ENCODE data around the gene WDR93. TPM values are rescaled to one million over a fixed set of nuclear protein-coding genes. Genes with fewer than 3 reads are reported as not detected.

WDR93 gene
- total RNA-seq, 1 donor: 0.09 TPM

DNA sequence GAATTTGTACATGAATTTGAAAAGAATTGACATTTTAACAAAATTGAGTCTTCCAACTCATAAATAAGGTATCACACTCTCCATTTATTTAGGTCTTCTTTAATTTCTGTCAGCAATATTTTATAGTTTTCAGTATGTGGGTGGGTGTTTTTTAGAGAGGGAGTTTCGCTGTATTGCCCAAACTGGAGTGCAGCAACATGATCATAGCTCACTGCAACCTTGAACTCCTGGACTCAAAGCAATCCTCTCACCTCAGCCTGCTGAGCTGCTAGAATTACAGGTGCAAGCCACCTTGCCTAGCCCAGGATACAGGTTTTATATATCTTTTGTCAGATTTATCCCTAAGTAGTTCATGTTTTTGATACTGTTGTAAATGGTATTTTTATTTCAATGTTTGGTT is 4.6 kb downstream of the WDR93 start:
- DNase-seq (ENCODE audit: low read depth): no peak
- TF ChIP-seq, protein P1, sequence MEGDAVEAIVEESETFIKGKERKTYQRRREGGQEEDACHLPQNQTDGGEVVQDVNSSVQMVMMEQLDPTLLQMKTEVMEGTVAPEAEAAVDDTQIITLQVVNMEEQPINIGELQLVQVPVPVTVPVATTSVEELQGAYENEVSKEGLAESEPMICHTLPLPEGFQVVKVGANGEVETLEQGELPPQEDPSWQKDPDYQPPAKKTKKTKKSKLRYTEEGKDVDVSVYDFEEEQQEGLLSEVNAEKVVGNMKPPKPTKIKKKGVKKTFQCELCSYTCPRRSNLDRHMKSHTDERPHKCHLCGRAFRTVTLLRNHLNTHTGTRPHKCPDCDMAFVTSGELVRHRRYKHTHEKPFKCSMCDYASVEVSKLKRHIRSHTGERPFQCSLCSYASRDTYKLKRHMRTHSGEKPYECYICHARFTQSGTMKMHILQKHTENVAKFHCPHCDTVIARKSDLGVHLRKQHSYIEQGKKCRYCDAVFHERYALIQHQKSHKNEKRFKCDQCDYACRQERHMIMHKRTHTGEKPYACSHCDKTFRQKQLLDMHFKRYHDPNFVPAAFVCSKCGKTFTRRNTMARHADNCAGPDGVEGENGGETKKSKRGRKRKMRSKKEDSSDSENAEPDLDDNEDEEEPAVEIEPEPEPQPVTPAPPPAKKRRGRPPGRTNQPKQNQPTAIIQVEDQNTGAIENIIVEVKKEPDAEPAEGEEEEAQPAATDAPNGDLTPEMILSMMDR (IDR thresholded peaks at IDR 0.05; ENCODE audit: insufficient read depth, low read length): no peak
- H3K4me3 ChIP-seq (ENCODE audit: low read depth, low read length): no peak overlapping the region

- no peak overlapping the region for H3K4me3 ChIP-seq (ENCODE audit: low read depth, low read length)
- peak; percentile 49 for DNase-seq (ENCODE audit: low read depth)
- TF ChIP-seq, protein P1 (IDR thresholded peaks at IDR 0.05; ENCODE audit: insufficient read depth, low read length): no peak
Measured at GRCh38 chr15:89704411-89704810, 13.8 kb downstream of the WDR93 start.

GRCh38 chr15:89707577-89707976 is 17.0 kb downstream of the WDR93 start:
- no peak for DNase-seq (ENCODE audit: low read depth)
- TF ChIP-seq, protein P1 (IDR thresholded peaks at IDR 0.05; ENCODE audit: insufficient read depth, low read length): no peak
- H3K4me3 ChIP-seq (ENCODE audit: low read depth, low read length): no peak overlapping the region

DNA sequence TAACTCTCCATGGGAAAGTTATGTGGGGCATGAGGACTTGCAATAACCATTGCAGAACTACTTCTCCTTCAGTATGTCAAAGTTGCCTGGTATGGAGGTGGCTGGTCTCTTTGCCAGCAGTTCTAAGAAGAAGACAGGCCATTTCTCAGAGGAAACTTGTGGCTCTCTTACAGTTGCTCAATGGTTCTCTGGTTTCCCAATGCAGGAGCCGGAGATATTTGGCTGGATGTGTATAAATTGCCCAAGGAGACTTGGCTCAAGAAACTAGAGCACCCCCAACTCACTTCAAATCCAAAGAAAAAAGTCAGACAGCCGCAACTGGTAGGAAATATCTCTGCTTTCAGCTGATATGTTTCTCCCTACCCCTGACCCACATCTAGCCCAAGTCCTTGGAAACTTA is 24.2 kb downstream of the WDR93 start:
- no peak overlapping the region for H3K4me3 ChIP-seq (ENCODE audit: low read depth, low read length)
- DNase-seq (ENCODE audit: low read depth): peak; percentile 25
- TF ChIP-seq, protein P1 (IDR thresholded peaks at IDR 0.05; ENCODE audit: insufficient read depth, low read length): no peak

DNA sequence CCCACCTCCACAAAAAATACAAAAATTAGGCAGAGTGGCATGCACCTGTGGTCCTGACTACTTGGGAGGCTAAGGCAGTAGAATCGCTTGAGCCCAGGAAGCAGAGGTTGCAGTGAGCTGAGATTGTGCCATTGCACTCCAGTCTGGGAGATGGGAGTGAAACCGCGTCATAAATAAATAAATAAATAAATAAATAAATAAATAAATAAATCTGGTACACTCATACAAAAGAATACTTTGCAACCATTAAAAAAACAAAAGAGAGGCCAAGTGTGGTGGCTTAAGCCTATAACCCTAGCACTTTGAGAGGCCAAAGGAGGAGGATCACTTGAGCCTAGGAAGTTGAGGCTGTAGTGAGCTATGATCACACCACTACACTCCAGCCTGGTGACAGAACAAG is 32.4 kb downstream of the WDR93 start:
- TF ChIP-seq, protein P1 (IDR thresholded peaks at IDR 0.05; ENCODE audit: insufficient read depth, low read length): no peak
- no peak for DNase-seq (ENCODE audit: low read depth)
- no peak overlapping the region for H3K4me3 ChIP-seq (ENCODE audit: low read depth, low read length)

- TF ChIP-seq, protein P1 (IDR thresholded peaks at IDR 0.05; ENCODE audit: insufficient read depth, low read length): no peak
Measured at GRCh38 chr15:89724621-89725020, 34.0 kb downstream of the WDR93 start.

GRCh38 chr15:89725064-89725463 is 34.5 kb downstream of the WDR93 start:
- TF ChIP-seq, protein P1 (IDR thresholded peaks at IDR 0.05; ENCODE audit: insufficient read depth, low read length): no peak
- no peak overlapping the region for H3K4me3 ChIP-seq (ENCODE audit: low read depth, low read length)
- DNase-seq (ENCODE audit: low read depth): no peak

More at GRCh38 chr15:89724621-89725020, 34.0 kb downstream of the WDR93 start:
- no peak overlapping the region for H3K4me3 ChIP-seq (ENCODE audit: low read depth, low read length)
- DNase-seq (ENCODE audit: low read depth): no peak
